HG02938 (cell line): ENCODE results near the gene CAMK1.

Experiments used
- ATAC-seq: cut with Tn5 transposase; IDR thresholded peaks from one replicate; pipeline ENCODE4 v1.9.1; 2021; ENCODE audit warnings: mild to moderate bottlenecking, moderate library complexity; ENCODE audit not compliant: unreplicated experiment

CAMK1 gene

DNA sequence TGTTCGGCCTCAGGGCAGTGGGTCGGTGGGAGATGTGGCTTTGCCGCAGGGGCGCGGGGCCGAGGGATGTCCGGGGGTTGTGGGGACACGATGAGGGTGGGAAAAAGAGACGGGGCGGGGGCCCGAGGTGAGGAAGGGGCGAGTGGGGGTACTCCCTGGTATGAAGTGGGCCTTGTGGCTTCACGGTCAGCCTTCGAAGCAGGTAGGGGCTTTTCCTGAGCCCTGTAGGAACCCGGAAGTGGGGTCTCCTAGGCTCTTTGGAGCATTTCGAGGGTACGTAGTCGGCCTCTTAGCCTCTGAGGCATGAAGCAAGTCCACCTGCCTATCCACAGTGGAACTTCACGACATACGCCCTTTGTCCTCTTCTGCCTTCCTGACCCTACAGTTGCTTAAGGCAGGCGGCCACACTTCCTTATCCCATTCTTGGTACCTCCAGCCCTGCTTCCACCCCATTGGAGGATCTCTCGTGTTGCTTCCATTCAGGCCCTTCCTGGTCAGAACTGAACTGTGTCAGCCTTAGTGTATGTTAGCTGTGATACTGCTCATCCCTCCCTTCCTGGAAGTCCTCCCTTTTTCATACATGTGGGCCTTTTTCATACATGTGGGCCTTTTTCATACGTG, 23.5 kb upstream of the CAMK1 start:
- ATAC-seq, result no peak

DNA sequence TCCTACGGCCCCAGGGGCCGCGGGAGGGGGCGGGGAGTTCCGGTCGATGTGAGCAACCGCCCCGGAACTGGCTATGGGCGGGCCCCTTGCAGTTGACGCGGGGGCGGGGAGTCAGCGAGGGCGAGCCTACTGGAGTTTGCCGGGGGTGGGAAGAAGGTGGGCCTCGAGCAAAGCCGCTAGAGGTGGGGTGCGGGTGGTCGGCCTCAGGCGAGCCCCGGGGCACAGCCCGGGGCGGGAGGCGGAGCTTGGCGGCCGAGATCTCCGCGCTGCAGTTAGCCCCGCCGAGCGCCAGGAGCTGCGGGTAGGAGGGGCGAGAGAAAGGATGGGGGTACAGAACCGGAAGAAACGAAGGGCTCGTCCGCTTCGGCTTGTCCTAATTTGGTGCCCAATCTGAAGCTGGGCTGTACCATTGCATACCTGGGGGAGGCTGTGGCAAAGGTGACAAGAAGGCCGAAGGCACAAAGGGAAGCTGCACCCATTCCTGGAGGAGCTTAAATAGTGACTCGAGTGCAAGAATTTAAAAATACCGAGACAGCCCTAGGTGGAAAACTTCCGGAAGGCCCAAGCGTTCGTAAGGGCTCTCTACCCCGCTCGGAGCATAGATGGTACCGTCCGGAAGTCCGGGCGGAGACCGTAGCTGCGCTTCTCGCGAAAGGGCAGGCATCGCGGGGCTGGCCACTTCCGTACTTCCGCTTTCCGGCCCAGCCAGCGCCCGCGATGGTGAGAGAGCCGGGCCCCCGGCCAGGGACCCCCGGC, 22.8 kb upstream of the CAMK1 start, which contains the start of the genes ARPC4 and TADA3:
TSS of gene ARPC4 (plus strand) at position 678 of the 756 bp plus-strand sequence. CDS start at position 718, 40 bp downstream.
TSS of gene TADA3 (minus strand) at position 69 of the 756 bp plus-strand sequence. CDS start 1,007 bp downstream, outside the sequence.
- ATAC-seq, result peak; percentile 88

DNA sequence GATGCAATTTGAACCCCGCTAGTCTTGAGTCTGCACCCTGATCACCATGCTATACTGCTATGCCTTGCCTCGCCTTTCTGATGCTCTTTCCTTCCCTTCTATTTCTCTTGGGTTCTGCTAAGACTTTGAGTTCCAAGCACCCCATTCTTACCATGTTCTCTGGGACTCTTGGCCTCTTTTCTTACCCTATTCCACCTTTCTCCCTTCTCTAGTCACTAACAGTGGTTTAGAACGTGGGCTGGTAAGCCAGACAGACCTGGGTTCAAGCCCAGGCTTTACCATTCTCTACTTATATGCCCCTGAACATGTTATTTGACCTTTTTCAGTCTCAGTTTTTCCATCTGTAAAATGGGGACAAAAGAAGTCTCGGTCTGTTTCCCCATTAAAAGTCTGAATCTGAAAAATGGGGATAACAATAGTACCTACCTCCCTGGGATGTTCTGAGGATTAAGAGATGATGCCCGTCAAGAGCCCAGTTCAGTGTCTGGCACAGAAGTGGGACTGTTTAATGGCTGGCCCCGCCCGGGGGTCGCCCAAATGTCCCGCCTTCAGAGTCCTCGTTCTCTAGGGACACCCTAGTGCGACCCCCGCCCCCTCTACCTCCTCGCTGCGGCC, 22.1 kb upstream of the CAMK1 start:
- no peak for ATAC-seq

DNA sequence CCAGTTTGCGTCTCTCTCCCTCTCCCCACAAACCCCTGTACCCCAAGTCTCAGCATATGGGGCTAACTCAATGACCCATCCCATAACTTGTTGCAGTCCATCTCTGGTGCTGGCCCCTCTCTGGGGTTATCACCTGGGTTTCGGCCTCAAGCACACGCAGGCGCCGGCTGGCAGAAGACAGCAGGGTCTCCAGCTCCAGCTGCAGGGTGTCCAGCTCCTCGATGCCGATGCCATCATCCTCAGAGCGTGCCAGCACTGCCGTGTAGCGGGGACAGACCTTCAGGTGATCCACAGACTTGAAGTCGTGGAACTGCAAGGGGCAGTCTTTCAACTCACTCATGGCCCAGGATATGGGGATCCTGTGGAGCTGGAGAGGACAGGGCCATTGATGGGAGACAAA, 21.4 kb upstream of the CAMK1 start:
- no peak for ATAC-seq

DNA sequence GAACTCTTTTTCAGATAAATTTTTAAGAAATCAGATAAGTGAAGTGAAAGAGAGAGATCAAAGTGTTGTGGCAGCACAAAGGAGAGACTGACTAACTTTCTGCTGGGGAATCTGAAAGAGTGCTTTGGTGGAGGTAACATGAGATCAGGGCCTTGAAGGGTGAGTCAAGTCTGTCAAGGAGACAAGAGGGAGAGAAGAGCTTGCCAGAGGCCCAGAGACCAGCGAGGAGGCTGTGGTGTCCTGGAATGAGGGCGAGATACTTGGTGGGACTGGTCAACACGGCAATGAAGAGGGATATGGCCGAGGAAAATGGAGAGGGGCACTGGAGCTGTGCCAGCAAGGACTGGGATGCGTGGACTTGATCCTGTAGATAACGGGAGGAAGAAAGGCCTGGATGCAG, 18.0 kb upstream of the CAMK1 start:
- ATAC-seq, result no peak

DNA sequence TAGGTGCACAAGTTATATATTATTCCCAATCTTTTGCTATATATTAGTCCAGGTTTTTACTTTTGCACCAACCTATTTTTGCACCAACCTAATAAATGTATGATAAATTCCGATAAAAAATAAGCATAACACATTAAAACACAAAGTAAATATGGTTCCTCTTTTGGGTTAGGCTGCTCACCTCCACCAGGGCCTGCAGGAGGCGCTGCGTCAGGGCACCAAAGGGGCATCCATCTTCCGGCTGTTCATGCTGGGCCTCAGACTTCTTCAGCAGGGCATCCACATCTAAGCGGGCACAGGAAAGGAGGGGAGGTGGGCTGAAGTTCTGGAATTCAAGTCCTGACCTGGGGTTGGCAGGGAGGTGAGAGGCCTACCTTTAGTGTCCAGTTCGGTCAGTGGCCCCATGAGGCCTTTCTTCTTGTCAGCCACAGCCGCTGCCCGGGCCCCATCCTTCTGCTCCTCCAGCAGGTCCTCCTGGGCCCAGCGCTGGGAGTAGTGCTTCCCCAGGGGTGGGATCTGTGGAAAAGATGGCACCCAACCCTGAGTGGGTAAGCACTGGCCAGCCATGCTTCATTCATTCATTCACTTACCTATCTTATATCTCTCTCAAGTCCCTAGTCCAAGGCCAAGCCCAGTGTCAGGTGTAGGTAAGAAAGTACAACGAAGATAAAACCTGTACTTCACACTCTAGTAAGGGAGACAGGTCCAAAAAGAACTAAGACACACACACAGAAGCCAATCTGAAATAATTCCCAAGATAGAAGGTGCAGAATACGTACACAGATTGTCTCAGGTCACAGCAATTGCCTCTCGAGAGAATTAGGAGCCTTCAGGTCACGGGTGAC, 17.3 kb upstream of the CAMK1 start:
- no peak for ATAC-seq

DNA sequence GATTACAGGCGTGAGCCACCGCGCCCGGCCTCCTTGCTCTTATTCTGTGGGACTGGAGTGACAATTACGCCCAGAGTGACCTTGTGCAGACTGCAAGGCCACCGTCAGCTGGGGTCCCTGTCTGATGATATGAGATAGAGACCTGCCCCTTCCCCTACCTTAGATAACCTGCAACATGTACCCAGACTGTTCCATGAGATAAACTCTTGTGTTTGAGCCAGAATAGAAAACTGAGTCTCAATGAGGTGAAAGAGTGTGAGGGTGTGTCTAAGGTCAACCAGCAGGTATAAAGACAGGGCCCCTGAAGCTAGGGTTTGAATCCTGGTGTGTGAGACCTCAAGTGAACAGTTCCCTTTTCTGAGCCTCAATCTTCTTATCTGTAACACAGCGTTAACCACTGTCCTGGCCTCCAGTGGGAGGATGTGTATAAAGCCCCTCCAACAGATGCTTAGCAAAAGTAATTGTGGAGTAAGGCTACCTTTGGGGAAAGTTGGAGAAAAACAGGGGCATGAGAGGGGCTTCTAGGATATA, 16.5 kb upstream of the CAMK1 start:
- no peak for ATAC-seq

DNA sequence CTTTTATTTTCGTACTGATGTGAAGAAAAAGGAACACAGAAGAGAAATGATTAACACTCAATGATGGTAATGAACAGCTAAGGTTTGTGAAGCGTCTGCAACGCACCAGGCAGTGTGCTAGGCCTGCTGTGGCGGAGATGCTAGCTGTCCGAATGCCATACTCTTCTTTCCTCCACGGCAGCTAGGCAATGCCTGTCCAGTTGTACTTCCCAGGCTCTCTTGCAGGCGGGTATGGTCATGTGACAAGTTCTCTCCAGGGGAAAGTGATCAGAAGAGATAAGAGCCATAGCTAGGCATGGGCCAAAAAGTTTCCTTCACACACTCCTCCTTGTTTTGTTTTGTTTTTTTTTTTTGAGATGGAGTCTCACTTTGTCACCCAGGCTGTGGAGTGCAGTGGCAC, 15.9 kb upstream of the CAMK1 start:
- no peak for ATAC-seq

DNA sequence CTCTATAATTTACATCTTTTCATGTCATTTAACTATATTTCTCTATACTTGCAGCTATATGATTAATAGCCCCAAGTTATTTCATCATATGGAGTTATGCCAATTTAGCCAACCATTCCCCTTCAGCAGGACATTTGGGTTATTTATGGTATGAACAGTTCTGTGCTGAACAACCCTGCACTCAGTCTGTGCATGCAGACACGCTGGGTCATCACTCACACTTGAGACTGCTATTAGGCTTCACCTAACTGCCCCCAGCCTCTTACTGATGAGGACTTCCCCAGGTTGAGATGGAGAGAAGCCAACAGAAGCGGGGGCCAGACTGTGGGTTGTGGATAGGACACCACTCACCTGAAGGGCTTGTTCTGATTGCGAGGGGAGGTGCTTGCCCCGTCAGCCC, 15.2 kb upstream of the CAMK1 start:
- no peak for ATAC-seq

DNA sequence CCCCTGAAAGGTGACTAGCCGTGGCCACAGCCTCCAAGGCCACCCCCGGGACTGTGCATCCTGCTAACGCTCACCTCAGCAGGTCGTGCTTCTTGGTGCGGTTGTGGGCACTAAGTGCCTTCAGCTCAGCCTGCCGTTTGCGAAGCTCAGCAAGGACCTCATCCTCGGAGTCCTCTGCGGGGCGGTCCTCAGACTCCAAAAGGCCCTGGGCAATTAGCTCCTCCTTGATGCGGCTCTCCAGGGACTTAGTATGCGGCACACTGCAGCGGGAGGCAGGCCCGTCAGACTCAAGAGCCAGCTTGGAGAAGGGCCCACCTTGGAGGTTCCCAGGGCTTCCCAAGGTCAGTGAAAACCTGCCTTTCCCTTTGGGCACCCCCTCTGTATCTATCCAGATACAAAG, 14.2 kb upstream of the CAMK1 start:
- ATAC-seq, result no peak

DNA sequence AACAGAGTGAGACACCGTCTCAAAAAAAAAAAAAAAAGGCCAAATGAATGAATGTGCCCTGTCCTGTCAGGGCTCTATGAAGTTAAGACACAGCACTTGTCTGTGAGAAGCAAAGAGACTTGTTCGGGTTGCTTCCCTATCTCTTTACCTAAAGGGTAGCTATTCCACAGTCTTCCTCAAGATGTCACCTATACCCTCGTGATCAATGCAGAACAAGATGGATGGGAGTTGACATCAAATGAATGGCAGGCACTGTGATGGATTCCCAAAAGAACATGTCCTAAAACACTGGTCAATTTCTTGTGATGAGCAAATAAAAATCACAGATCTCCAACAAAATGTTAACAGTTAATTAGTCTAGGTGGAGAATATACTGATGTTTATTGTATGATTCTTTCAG, 13.0 kb upstream of the CAMK1 start:
- no peak for ATAC-seq

DNA sequence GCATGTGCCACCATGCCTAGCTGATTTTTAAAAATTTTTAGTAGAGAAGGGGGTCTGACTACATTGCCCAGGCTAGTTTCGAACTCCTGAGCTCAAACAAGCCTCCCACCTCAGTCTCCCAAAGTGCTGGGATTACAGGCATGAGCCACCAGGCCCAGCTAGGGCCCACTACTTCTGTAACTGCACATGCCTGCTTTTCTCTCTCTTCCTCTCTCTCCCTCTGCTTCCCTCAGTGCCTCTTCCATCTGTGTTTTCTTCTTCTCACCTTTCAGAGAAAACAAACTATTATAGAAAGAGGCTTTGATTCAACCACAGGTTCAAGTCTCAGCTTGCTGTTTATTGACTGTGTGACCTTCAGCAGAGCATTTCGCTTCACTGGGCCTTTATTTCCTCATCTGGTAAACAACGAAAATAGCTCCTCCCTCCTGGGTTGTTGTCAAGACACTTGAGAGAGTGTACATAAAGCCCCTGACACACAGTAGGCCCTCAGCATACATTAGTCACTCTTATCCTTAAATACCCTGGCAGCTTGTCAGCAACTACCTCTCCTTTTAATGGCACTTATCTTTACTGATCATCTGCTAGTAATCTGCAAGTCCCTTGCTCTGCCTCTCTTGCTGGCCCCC, 12.3 kb upstream of the CAMK1 start:
- no peak for ATAC-seq

DNA sequence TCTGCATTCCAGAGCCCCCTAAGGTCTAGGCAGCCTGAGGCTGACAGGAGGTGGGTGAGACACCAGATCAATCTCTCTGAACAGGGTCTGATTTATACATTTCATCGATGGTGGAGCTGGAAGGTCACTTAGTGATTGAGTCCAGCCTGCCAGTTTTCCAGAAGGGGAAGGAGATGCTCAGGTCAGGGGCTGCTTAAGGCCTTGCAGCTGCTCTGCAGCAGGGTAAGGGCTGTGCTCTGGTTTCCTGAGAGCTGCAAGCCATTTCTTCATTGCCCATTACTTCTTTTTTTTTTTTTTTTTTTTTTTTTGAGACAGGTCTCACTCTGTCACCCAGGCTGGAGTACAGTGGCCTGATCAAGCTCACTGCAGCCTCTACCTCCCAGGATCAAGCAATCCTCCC, 11.8 kb upstream of the CAMK1 start:
- no peak for ATAC-seq

DNA sequence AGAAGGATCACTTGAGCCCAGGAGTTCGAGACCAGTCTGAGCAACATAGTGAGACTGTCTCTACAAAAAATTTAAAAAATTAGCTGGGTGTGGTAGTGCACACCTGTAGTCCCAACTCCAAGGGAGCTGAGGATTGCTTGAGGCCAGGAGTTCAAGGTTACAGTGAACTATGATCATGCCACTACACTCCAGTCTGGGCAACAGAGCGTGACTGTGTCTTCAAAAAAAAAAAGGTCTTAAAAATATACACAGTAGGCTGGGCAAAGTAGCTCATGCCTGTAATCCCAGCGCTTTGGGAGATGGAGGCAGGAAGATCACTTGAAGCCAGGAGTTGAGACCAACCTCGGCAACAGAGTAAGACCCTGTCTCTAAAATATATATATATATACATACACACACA, 11.2 kb upstream of the CAMK1 start:
- no peak for ATAC-seq

DNA sequence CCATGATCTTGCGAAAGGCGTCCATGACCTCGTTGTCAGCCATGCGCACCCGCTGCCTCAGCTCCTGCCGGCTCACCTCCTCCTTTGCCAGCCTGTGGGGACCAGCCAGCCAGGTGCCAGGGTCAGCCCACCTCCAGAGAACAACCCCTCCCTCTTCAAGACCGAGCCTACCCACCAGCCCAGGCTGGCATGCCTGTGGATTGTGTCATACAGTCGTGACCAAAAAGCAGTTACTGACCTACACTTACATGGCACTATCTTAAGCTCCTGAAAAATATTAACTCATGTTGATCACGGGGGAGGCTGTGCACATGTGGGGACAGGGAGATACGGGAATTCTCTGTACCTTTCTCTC, 10.7 kb upstream of the CAMK1 start:
- ATAC-seq, result no peak

DNA sequence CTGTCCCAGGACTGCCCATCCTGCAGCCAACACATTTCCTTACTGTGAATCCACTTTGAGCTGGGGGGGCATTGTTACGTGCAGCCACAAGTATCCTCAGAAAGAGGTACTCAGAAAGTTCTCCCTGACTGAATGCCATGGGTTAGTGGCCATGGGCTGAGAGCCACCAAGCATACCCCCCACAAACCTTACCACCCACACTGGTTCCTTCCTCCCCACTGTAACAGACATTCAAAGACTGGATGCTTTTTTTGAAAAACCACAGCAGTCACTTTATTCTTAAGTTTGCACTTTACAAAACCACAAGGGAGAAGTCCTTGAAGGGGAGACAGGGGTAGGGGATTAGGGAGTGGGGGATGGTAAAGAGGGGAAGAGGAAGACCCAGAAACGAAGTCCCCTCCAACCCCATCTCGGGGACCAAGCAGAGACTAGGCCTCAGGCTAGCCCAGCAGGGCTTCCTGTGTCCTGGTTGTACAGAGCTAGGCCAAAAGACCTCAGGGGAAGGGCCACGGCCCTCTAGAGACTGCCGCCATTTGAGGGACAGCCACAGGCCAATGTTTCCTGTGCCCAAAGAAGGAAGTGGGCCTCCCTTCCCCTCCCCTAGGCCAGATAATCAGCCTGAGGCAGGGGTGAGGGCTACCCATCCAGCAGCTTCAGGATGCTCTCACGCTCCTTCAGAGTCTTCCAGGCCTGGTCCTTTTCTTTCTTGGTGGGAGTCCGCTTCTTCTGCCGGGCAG, 10.1 kb upstream of the CAMK1 start:
- ATAC-seq, result peak; percentile 59

DNA sequence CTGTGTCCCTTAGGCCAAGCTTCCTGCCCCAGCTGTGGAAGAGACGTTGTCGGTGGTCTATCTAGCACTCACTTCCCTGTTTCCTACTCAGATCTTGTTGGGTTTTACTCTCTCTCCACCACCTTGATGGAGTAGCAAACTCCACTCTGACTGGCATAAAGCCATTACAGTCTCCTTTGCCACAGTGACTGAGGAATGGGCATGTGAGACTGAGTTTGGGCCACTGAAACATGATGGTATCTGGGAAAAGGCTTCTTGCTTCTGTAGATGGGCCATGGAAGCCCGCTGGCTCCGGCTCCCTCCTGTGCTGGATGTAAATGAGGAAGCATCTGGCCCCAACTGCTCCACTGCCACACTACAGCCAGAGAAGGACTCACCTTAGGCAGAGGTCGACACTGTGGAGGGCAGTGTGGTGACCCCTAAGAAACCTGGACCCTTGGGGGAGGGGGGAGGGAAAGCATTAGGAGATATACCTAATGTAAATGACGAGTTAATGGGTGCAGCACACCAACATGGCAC, 9.4 kb upstream of the CAMK1 start:
- no peak for ATAC-seq

DNA sequence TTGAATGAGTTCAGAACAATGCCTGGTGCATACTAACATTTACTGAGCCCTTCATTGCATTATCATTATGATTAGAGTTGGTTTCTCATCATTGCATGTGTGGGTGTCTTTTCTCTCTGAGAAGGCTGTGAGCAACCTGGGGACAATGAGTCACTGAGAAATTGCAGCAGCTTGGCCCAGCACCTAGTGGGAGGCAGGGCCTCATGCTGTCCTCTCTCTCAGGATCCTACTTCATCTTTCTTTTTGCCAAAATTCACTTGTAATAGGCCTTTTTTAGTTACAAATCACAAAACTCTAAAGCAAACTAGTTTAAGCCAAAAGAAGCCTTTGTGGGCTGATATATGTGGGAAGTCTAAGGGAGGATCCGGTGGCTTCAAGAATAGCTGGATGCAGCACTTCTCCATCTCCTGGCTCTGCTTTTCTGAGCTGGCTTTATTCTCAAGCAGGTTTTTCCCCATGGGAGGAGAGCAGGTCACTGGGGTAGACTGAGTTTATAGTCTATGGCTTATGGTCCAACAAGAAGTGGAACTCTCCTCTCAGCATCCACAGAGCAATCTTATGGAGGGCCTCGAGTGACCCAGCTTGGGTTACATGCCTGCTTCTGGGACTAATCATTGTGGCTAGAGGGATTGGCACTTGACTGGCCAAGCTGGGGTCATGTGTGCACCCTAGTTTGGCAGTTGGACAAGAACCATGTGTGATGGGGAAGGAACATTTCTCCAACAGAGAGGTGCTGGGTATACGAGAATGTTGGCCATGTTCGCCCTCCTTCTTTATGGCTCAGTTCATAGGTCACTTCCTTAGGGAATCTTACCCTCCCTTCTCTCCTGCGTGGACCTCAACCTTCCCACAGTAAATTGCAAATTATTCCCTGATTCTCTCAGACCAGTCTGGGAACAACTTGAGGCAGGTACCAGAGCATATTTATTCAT, 8.7 kb upstream of the CAMK1 start:
- no peak for ATAC-seq

DNA sequence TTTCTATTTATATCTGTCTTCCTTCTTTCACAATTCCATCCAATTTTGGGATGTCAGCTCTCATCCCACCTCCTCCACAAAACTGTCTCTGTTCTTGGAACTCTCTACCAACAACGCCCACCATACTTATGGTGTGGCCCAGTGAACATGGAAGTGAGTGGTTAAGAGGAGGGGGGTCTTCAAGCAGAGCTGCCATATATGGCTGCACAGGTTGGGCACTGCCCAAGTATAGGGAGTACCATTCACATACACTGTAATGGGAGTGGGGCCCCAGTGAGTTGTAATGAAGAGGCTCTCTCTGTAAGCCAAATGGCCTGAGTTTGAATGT, 7.9 kb upstream of the CAMK1 start:
- no peak for ATAC-seq
